Amygdala (tissue), 56 donors: ENCODE results near the gene TRPM2.
A peak's percentile ranks its signal among the peaks of the same experiment; 100 is the strongest.

Experiments
- DNase-seq, 56 donors: peaks; one replicate each; lab custom pipeline; 2025; lab: John Stamatoyannopoulos, UW

Gene TRPM2

GRCh38 chr21:44353191-44353970 is at the start of gene TRPM2:
TRPM2 (plus strand) TSS chr21:44353621; CDS start chr21:44353701, 80 bp downstream.
- DNase-seq = peak in 2 of 56 donors; percentile 27 to 56

GRCh38 chr21:44304011-44304616 is 49.3 kb upstream of the TRPM2 start:
- peak in 20 of 56 donors; percentile 5 to 63 (median 42) for DNase-seq

- DNase-seq = peak in 44 of 56 donors; percentile 10 to 75 (median 52)
These were observed 48.5 kb upstream of the TRPM2 start for GRCh38 chr21:44304877-44305293.

DNA sequence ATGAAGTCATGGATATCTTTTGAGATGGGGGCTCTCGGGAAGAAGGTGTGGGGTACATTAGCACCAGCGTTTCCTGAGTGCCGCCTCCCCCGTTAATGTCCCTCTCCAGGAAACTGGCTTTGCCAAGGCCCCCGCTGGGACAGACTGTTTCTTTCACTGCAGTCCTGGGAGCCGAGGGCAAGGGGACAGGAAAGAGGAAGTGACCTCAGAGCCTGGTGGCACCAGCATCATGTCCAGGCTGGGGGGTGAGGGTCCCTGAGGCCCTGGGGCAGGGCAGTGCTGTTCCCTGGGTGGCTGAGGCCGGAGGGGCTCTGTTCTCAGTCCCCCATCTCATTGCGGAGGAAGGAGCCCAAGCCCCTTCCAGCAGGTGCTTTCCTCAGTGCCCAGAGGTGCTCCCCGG is 47.7 kb upstream of the TRPM2 start:
- DNase-seq = peak in 3 of 56 donors; percentile 32 to 49 (median 42)

GRCh38 chr21:44306936-44307704 is 46.3 kb upstream of the TRPM2 start:
- DNase-seq = no peak

- no peak for DNase-seq
These were observed 42.6 kb upstream of the TRPM2 start for GRCh38 chr21:44310628-44311507.

DNA sequence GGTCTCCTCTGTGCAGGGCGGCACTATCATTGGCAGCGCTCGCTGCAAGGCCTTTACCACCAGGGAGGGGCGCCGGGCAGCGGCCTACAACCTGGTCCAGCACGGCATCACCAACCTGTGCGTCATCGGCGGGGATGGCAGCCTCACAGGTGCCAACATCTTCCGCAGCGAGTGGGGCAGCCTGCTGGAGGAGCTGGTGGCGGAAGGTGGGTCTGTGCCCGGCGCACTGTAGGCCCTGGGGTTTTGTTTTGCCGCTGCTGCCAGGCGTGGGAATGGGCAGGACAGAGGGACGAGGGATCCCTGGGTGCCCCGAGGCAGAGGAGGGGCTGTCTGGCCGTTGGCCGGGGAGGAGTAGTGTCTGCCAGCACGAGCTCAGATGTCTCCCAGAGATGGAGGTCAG is 41.3 kb upstream of the TRPM2 start:
- no peak for DNase-seq

- DNase-seq = no peak
These were observed 40.7 kb upstream of the TRPM2 start for GRCh38 chr21:44312716-44313115.

- DNase-seq = no peak
These were observed 40.0 kb upstream of the TRPM2 start for GRCh38 chr21:44313451-44313850.

DNA sequence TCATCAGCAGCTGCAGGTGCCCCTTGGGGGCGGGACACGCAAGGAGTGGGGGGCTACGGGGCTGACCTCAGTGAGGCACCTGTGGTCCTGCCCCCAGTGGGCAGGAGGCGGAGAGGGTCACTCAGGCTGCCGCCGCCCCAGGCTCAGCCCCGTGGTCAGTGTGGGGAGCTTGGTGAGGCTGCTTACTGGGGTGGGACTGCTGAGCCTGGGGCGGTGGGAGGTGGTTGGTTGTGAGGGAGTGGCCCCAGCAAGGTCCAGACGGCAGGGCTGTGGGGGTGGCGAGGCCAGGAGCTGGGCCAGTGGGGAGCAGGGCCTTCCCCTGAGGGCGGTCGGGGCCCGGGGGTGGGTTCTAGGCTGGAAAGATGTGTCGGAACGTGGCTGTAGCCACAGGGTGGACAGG is 39.3 kb upstream of the TRPM2 start:
- no peak for DNase-seq

- no peak for DNase-seq
These were observed 38.9 kb upstream of the TRPM2 start for GRCh38 chr21:44314561-44314960.

DNA sequence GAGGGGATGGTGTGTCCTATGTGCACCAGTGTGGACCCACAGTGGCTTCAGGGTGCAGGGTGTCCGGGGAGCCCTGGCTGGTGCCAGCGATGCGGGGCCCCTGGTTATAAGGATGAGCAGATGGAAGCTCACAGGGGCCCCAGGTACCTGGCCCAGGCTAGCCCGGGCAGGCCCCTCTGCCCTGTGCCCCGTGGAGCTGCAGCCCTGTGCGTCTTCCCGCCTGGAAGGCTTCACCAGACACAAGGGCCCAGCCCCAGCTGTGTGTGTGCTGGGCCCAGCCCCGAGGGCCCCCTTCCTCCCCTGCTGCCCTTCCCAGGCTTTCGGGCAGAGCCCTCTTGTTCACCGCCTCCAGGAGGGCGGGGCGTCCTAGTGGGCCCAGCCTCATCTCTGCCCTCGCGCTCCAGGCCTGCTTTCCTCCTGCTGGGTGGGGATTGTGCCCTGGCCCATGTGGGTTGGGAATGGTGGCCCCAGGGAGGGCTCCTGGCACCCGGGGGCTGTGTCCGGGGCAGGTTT is 37.7 kb upstream of the TRPM2 start:
- no peak for DNase-seq

DNA sequence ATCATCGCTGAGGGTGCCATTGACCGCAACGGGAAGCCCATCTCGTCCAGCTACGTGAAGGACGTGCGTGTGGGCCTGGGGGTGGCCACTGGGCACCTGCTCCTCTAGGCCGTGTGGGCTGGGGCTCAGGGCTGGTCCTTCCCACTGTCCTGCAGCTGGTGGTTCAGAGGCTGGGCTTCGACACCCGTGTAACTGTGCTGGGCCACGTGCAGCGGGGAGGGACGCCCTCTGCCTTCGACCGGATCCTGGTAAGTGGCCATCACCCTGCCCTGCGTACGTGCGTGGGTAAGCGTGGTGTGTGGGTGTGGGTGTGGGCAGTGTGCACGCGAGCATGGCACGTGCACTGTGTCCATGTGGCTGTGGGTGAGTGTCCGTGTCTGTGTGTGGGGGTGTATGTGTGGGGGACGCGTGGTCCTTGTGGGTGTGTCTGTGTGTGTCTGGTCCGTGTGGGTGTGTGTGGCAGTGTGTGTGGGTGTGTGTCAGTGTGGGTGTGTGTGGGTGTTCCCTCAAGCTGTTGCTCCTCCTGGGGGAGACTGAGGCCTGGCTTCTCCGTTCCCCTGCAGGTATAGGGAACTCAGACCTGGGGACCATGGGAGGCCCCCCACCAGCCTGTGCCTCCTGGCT is 37.0 kb upstream of the TRPM2 start:
- peak in 2 of 56 donors; percentile 8 to 34 for DNase-seq

- peak in 29 of 56 donors; percentile 10 to 75 (median 36) for DNase-seq
These were observed 36.1 kb upstream of the TRPM2 start for GRCh38 chr21:44317241-44317782.

GRCh38 chr21:44317871-44318270 is 35.5 kb upstream of the TRPM2 start:
- DNase-seq = no peak

DNA sequence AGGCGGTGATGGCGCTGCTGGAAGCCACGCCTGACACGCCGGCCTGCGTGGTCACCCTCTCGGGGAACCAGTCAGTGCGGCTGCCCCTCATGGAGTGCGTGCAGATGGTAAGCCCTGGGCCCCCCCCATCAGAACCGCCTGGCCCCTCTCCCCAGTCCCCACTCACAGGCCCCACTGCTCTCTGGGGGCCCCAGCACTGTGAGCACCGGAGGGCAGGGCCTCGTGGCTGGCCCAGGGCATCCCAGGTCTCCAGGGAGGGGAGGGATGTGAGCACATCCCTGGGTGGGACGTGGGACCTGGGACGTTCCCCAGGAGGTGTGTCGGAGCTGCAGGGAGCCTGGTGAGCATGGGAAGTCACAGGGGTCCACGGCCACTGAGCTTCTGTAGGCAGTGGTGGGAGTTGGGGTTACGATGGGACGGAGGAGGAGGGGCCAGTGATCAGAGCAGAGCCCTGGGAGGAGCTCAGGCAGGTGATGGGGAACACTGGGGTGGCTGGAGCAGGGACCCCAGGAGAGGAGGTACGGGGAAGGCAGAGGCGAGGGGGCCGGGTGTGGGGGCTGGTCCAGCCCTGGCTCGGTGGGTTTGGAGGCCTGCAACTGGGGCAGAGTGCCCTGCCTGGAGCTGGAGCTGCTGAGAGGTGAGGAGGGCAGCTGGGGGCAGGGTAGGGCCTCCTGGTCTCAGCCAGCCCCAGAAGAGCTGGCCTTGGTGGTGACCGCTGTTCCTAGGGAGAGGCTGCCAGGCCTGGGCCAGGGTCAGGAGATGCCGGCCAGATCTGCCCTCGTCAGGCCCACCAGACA is 34.7 kb upstream of the TRPM2 start:
- DNase-seq = no peak

DNA sequence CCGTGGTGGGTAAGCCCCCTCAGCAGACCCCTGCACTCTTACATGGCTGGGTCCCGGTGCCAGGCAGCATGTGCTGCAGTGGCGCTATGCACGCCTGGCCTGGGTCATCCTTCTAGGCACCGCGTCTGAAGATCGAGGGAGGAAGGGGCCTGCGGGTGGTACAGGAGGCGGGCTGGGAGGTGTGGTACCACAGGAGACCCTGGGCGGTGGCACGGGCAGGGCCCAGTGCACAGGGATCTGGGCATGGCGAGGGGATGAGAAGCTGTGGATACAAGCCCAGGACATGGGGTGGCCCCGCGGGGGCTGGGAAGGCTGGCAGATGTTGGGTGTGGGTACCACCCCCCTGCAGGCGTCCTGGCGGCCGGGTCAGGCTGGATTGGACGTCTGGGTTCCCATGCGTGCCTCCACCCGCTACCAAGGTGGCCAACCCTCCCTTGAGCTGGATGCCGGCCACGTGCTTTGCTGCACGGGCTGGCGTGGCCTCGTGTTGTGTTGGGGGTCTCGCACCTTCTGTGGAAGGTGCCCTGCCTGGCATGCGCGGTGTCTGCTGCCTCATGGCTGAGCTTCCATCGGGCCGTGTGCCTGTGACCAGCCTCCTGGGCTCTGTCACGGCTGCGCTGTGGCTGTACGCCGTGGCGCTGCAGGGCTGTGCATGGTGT is 33.9 kb upstream of the TRPM2 start:
- no peak for DNase-seq

DNA sequence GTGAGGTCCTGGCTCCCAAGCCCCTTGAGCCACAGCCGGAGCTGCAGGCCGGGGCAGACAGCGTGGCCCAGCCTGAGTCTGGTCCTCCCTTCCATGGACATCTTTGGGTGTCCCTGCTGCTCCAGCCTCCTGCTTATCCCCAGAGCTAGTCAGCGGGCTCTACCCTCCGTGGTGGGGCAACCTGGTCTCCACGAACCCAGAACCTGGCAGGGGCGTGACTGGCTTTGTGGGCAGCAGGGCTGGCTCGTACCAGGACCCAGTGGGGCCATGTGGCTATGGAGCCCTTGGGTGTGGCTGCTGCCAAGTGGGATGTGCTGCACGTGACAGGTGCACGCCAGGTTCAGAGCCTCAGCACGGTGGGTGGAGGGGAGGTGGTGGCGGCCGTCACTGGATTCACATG is 32.6 kb upstream of the TRPM2 start:
- DNase-seq = no peak
